ENCODE results near the gene ACVR1.

GRCh38 chr2:157858846-157859245 is 17.3 kb downstream of the ACVR1 start:
- TF ChIP-seq CTCF (IDR thresholded peaks at IDR 0.05) (no peak), POLR2A (IDR thresholded peaks at IDR 0.05) (no peak), EP300 (IDR thresholded peaks at IDR 0.05) (no peak), POLR2AphosphoS5 (IDR thresholded peaks at IDR 0.05) (no peak)
